Activated B cell treated with CpG ODN at 0.5 μM for 24 hours (primary cell): ENCODE results near the gene VEPH1. TPM values are rescaled to one million over a fixed set of nuclear protein-coding genes. Genes with fewer than 3 reads are reported as not detected.

Source experiments
- ATAC-seq: fragments of 200-7000 bp; cut with Tn5 transposase; one replicate; pipeline ENCODE4 v1.10.0; 2021; ENCODE audit warnings: low read depth, mild to moderate bottlenecking, moderate library complexity
- CTCF ChIA-PET: fragments of 350-600 bp; sonication (Branson Sonifier 250); formaldehyde crosslinking; loops from one replicate; lab custom pipeline; 2021; ENCODE audit warnings: antibody characterized with exemption; lab: Charles Lee
- POLR2A ChIA-PET: fragments of 350-600 bp; sonication (Branson Sonifier 250); formaldehyde crosslinking; loops from one replicate; lab custom pipeline; 2021; ENCODE audit warnings: antibody characterized with exemption; lab: Charles Lee
- DNase-seq: peaks from one replicate; pipeline ENCODE4 v3.0.0; 2022
- H3K27ac Mint-ChIP-seq: one replicate; pipeline ENCODE4 v1.8.0; 2020; ENCODE audit warnings: mixed read lengths
- H3K27me3 Mint-ChIP-seq: one replicate; pipeline ENCODE4 v1.8.0; 2021; ENCODE audit warnings: mixed read lengths
- H3K36me3 Mint-ChIP-seq: one replicate; pipeline ENCODE4 v1.8.0; 2021; ENCODE audit warnings: low read depth, mixed read lengths
- H3K4me1 Mint-ChIP-seq: one replicate; pipeline ENCODE4 v1.8.0; 2021; ENCODE audit warnings: mixed read lengths
- H3K4me3 Mint-ChIP-seq: one replicate; pipeline ENCODE4 v1.8.0; 2020; ENCODE audit warnings: mild to moderate bottlenecking, mixed read lengths
- H3K9me3 Mint-ChIP-seq: one replicate; pipeline ENCODE4 v1.8.0; 2020; ENCODE audit warnings: mixed read lengths
- intact Hi-C: fragments of 100-400 bp; cut with micrococcal nuclease; formaldehyde crosslinking; loops from one replicate; pipeline ENCODE4 v1.15.1; 2024
- total RNA-seq: library from RNA; stranded (reverse); gene quantifications from 2 replicates; pipeline ENCODE4 v1.2.3, GENCODE V29; 2022
- TF ChIP-seq, protein P1 (sequence below): fragments of 200-600 bp; IDR thresholded peaks from one replicate; pipeline ENCODE4 v1.8.0; 2022; ENCODE audit warnings: antibody characterized with exemption, mild to moderate bottlenecking

The VEPH1 gene
- total RNA-seq, 1 donor from 2014 or later, result not detected

GRCh38 chr3:157285141-157285540 lies 218.1 kb downstream of the VEPH1 start:
- Mint-ChIP-seq H3K36me3 (no peaks in the 10 kb centered on the region), H3K27me3 (no peaks in the 10 kb centered on the region), H3K4me3 (no peak overlapping the region), H3K9me3 (no peaks in the 10 kb centered on the region), H3K4me1 (no peaks in the 10 kb centered on the region), H3K27ac (no peak overlapping the region)
- intact Hi-C loops, result no loop called here
- ATAC-seq (no peak), DNase-seq (no peak)
- TF ChIP-seq, protein P1, sequence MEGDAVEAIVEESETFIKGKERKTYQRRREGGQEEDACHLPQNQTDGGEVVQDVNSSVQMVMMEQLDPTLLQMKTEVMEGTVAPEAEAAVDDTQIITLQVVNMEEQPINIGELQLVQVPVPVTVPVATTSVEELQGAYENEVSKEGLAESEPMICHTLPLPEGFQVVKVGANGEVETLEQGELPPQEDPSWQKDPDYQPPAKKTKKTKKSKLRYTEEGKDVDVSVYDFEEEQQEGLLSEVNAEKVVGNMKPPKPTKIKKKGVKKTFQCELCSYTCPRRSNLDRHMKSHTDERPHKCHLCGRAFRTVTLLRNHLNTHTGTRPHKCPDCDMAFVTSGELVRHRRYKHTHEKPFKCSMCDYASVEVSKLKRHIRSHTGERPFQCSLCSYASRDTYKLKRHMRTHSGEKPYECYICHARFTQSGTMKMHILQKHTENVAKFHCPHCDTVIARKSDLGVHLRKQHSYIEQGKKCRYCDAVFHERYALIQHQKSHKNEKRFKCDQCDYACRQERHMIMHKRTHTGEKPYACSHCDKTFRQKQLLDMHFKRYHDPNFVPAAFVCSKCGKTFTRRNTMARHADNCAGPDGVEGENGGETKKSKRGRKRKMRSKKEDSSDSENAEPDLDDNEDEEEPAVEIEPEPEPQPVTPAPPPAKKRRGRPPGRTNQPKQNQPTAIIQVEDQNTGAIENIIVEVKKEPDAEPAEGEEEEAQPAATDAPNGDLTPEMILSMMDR, result no peak
- POLR2A ChIA-PET, result no interaction called here
- CTCF ChIA-PET, result no interaction called here

- intact Hi-C loops, result no loop called here
- no peak for ATAC-seq
- Mint-ChIP-seq H3K36me3 (no peaks in the 10 kb centered on the region), H3K4me3 (no peak overlapping the region), H3K9me3 (no peaks in the 10 kb centered on the region), H3K27me3 (no peaks in the 10 kb centered on the region), H3K27ac (no peak overlapping the region), H3K4me1 (no peaks in the 10 kb centered on the region)
- POLR2A ChIA-PET, result no interaction called here
- CTCF ChIA-PET, result no interaction called here
- DNase-seq, result no peak
- TF ChIP-seq, protein P1, result no peak
Observed at GRCh38 chr3:157284688-157285087, 218.5 kb downstream of the VEPH1 start.

DNA sequence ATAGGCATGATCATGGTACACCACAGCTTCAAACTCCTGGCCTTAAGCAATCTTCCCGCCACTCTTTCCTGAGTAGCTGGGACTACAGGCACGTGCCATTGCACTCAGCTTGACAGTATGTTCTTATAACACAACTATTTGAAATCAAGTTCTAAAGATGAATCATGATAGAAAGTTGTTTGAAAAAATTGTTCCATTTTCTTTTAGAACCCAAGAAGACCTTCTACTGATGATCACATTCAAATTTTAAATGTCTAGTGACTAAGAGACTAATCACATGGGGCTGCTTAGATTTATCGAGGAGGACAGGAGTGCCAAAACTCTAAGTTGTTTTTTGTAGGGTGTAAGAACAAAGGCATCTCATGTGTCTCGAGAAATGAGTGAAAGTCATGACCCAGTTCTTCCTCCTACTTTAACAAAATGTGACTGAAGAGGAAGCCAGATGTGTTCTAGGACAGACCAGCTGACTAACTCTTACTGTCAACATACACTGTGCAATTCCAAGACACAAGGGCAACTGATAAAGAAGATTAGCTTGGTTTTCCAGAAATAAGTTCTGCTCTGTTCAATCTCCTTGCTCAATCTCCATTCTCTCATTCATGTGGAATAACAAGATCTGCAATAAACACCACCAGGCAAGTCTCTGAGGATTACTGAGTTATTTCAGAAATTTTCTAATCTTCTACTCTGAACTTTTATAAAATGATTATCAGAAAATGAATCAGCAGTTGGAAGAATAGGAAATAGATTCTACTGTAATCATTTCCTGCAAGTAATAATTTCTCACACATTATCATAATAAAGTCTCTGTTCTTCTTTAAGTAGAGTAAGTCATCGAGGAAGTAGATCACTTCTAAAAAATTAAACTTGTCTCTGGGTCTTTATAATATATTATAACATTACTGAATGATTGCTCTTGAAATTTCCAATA lies 220.7 kb downstream of the VEPH1 start:
- no peaks in the 10 kb centered on the region for H3K4me1 Mint-ChIP-seq

GRCh38 chr3:157280786-157281185 lies 222.4 kb downstream of the VEPH1 start:
- DNase-seq, result no peak
- CTCF ChIA-PET, result no interaction called here
- intact Hi-C loops, result no loop called here

More for the DNA sequence above, 220.7 kb downstream of the VEPH1 start:
- Mint-ChIP-seq H3K27me3 (no peaks in the 10 kb centered on the region), H3K4me3 (no peak overlapping the region), H3K36me3 (no peaks in the 10 kb centered on the region), H3K27ac (no peak overlapping the region), H3K9me3 (no peaks in the 10 kb centered on the region)
- POLR2A ChIA-PET, result no interaction called here
- ATAC-seq (no peak), DNase-seq (no peak)
- CTCF ChIA-PET, result no interaction called here
- TF ChIP-seq, protein P1, result no peak
- intact Hi-C loops, result no loop called here

DNA sequence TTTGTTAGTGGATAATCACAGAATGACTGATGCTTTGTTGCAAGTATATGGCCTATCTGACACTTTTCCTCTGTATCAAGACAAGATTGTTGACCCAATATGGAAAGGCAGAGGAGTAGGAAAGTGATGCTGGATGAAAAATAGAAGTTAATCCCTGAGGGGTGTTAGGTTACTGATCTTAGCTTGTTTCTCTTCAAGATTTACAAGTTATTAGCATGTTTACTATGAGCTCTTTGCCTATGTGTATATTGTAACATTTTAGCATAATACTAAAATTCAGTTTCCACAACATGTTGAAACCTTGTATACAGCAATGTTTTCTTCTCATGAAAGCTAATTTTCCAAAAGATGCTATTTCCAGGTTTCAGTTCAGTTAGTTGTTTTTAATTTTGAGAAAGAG lies 222.9 kb downstream of the VEPH1 start:
- no peaks in the 10 kb centered on the region for H3K36me3 Mint-ChIP-seq
- no peak overlapping the region for H3K4me3 Mint-ChIP-seq
- CTCF ChIA-PET, result no interaction called here
- no peaks in the 10 kb centered on the region for H3K9me3 Mint-ChIP-seq
- H3K4me1 Mint-ChIP-seq, result no peaks in the 10 kb centered on the region
- intact Hi-C loops, result no loop called here
- TF ChIP-seq, protein P1, result no peak
- POLR2A ChIA-PET, result no interaction called here
- H3K27ac Mint-ChIP-seq, result no peak overlapping the region
- DNase-seq, result no peak
- no peaks in the 10 kb centered on the region for H3K27me3 Mint-ChIP-seq
- no peak for ATAC-seq

More at GRCh38 chr3:157280786-157281185, 222.4 kb downstream of the VEPH1 start:
- Mint-ChIP-seq H3K27me3 (no peaks in the 10 kb centered on the region), H3K4me1 (no peaks in the 10 kb centered on the region), H3K9me3 (no peaks in the 10 kb centered on the region), H3K36me3 (no peaks in the 10 kb centered on the region), H3K27ac (no peak overlapping the region), H3K4me3 (no peak overlapping the region)
- TF ChIP-seq, protein P1, result no peak
- POLR2A ChIA-PET, result no interaction called here
- ATAC-seq, result no peak
